Fibroblast of villous mesenchyme (primary cell): ENCODE measurements around the gene IRAK2. TPM values are rescaled to one million over a fixed set of nuclear protein-coding genes. Genes with fewer than 3 reads are reported as not detected.

Experiments used
- DNase-seq: peaks from one replicate; pipeline ENCODE4 v3.0.0-alpha.2; 2010; ENCODE audit warnings: low read depth
- H3K4me3 ChIP-seq: 2 replicates; pipeline ENCODE4 v1.5.1; 2011; ENCODE audit warnings: low read depth, mild to moderate bottlenecking, low read length
- CTCF ChIP-seq: IDR thresholded peaks from 2 replicates; pipeline ENCODE4 v1.5.1; 2012; ENCODE audit warnings: low read depth, mild to moderate bottlenecking, low read length; ENCODE audit not compliant: insufficient read depth
- small RNA-seq: library from RNA; depleted of rRNA; stranded (forward); fragments of <200 nt; gene quantifications from one replicate; pipeline ENCODE3, GENCODE V24; 2012
- total RNA-seq: library from RNA; depleted of rRNA; stranded (reverse); fragments of >200 nt; gene quantifications from 2 replicates; pipeline ENCODE4 v1.2.3, GENCODE V29; 2012

IRAK2 gene
- total RNA-seq, 1 donor: 8.2 TPM

- no peak for DNase-seq
- no peak for TF ChIP-seq CTCF
- H3K4me3 ChIP-seq: no peak overlapping the region
Measured at GRCh38 chr3:10288575-10288960, 123.8 kb downstream of the IRAK2 start.

GRCh38 chr3:10289077-10289476 is 124.4 kb downstream of the IRAK2 start:
- no peak for TF ChIP-seq CTCF
- no peak overlapping the region for H3K4me3 ChIP-seq
- DNase-seq: no peak

GRCh38 chr3:10289787-10290355 is 125.2 kb downstream of the IRAK2 start:
- no peak for TF ChIP-seq CTCF

GRCh38 chr3:10290481-10291176 is 125.9 kb downstream of the IRAK2 start:
- DNase-seq: no peak
- no peak for TF ChIP-seq CTCF
- H3K4me3 ChIP-seq: no peak overlapping the region

More at GRCh38 chr3:10289787-10290355, 125.2 kb downstream of the IRAK2 start:
- H3K4me3 ChIP-seq: no peak overlapping the region
- DNase-seq: no peak

GRCh38 chr3:10291641-10292040 is 126.9 kb downstream of the IRAK2 start:
- H3K4me3 ChIP-seq: no peak overlapping the region
- no peak for TF ChIP-seq CTCF
- no peak for DNase-seq

GRCh38 chr3:10292505-10293419 is 128.0 kb downstream of the IRAK2 start, which contains the start of gene GHRL:
Gene GHRL (minus strand): TSS chr3:10292947. CDS start chr3:10290180, 2,767 bp downstream.
- DNase-seq: no peak
- TF ChIP-seq CTCF: no peak
- no peak within 1 kb of the TSS for H3K4me3 ChIP-seq

Small RNAs within 50 kb of the gene (small RNA-seq; reads per million reads assigned to genes)
- gene RF02126: not detected

Other genes with a start within 250 kb of the IRAK2 start
- 32.8 and 42.8 TPM in 2 replicates for gene IL17RC, start 247.8 kb upstream of the IRAK2 start, total RNA-seq
- 13.2 and 16.0 TPM in 2 replicates for gene CRELD1, start 231.1 kb upstream of the IRAK2 start, total RNA-seq
- gene PRRT3, start 212.5 kb upstream of the IRAK2 start, total RNA-seq: 3.2 and 3.5 TPM in 2 replicates
- 35.4 and 52.7 TPM in 2 replicates for gene EMC3, start 178.1 kb upstream of the IRAK2 start, total RNA-seq
- gene FANCD2, start 138.5 kb upstream of the IRAK2 start, total RNA-seq: 15.5 and 23.3 TPM in 2 replicates
- not detected in 2 replicates for gene FANCD2OS, start 56.7 kb upstream of the IRAK2 start, total RNA-seq
- 77.0 and 126 TPM in 2 replicates for gene BRK1, start 49.2 kb upstream of the IRAK2 start, total RNA-seq
- 31.9 and 45.3 TPM in 2 replicates for gene VHL, start 23.1 kb upstream of the IRAK2 start, total RNA-seq
- 16.0 and 21.9 TPM in 2 replicates for gene TATDN2, start 83.5 kb downstream of the IRAK2 start, total RNA-seq
- gene GHRL, start 128.0 kb downstream of the IRAK2 start, total RNA-seq: 0.32 TPM in 1 of 2 replicates, not detected in the other
- gene SEC13, start 156.2 kb downstream of the IRAK2 start, total RNA-seq: 292 and 306 TPM in 2 replicates